Mucosa of stomach (tissue), 1 donor: ENCODE data around the gene PLCB1.

Source experiments
- H3K27me3 ChIP-seq: one replicate; pipeline ENCODE4 v1.7.0; 2013; ENCODE audit warnings: mild to moderate bottlenecking, low read length; ENCODE audit not compliant: control insufficient read depth, insufficient read depth
- H3K36me3 ChIP-seq: one replicate; pipeline ENCODE4 v1.7.0; 2013; ENCODE audit warnings: low read length; ENCODE audit not compliant: control insufficient read depth, insufficient read depth
- H3K4me1 ChIP-seq: one replicate; pipeline ENCODE4 v1.7.0; 2013; ENCODE audit warnings: mild to moderate bottlenecking, low read length; ENCODE audit not compliant: control insufficient read depth, insufficient read depth
- H3K4me3 ChIP-seq: one replicate; pipeline ENCODE4 v1.7.0; 2013; ENCODE audit warnings: low read length
- H3K9ac ChIP-seq: one replicate; pipeline ENCODE4 v1.7.0; 2013; ENCODE audit warnings: mild to moderate bottlenecking, low read length, moderate library complexity
- H3K9me3 ChIP-seq: one replicate; pipeline ENCODE4 v1.7.0; 2013; ENCODE audit warnings: mild to moderate bottlenecking, low read length, moderate library complexity; ENCODE audit not compliant: control insufficient read depth
- donor health status: Pancreatic carcinoma.

Gene PLCB1

GRCh38 chr20:8711501-8711900 is 579.4 kb downstream of the PLCB1 start:
- Histone ChIP-seq H3K36me3 (no peaks in the 10 kb centered on the region), H3K4me3 (no peak overlapping the region), H3K27me3 (no peaks in the 10 kb centered on the region), H3K9me3 (no peaks in the 10 kb centered on the region), H3K4me1 (no peaks in the 10 kb centered on the region), H3K9ac (no peak overlapping the region)

- no peaks in the 10 kb centered on the region for H3K4me1 ChIP-seq
- no peak overlapping the region for H3K4me3 ChIP-seq
- H3K36me3 ChIP-seq, result no peaks in the 10 kb centered on the region
- no peaks in the 10 kb centered on the region for H3K27me3 ChIP-seq
- no peak overlapping the region for H3K9ac ChIP-seq
- H3K9me3 ChIP-seq, result no peaks in the 10 kb centered on the region
Observed at GRCh38 chr20:8714206-8714605, 582.1 kb downstream of the PLCB1 start.

DNA sequence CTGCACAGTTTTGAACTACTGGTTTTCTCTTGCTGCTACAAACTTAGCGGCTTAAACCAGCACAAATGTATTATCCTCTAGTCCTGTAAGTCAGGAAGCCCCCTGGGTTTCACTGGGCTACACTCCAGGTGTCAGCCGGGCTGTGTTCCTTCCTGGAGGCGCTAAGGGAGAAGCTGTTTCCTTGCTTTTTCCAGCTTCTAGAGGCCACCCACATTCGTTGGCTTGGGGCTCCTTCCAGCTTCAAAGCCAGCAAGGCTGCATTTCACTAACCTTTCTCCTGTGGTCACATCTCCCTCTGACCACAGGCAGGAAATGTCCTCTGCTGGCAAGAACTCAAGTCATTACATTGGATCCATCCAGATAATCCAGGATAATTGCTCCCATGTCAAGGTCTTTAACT is 586.2 kb downstream of the PLCB1 start:
- Histone ChIP-seq H3K36me3 (no peaks in the 10 kb centered on the region), H3K4me3 (no peak overlapping the region), H3K9me3 (no peaks in the 10 kb centered on the region), H3K4me1 (no peaks in the 10 kb centered on the region), H3K27me3 (no peaks in the 10 kb centered on the region), H3K9ac (no peak overlapping the region)

DNA sequence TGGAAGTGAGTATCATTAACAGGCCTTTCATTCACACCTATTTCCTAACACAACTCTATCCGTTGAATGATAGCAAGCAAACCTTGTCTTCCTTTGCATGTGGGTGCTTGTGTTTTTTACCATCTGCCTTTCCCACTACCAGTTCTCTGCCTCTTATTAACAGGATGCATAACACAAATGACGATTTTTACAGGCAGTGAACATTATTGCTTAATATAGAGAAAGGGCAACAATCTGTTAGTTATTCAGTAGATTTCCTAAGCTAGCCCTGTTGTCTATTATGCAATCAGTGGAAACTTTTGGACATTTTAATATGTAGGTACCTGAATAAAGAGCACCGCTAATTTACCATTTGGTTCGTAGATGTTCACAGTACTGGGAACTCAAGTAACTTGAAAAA is 588.0 kb downstream of the PLCB1 start:
- no peaks in the 10 kb centered on the region for H3K27me3 ChIP-seq
- no peaks in the 10 kb centered on the region for H3K9me3 ChIP-seq
- H3K4me3 ChIP-seq, result no peak overlapping the region
- no peaks in the 10 kb centered on the region for H3K4me1 ChIP-seq
- H3K36me3 ChIP-seq, result no peaks in the 10 kb centered on the region
- no peak overlapping the region for H3K9ac ChIP-seq

- Histone ChIP-seq H3K9me3 (no peaks in the 10 kb centered on the region), H3K4me1 (no peaks in the 10 kb centered on the region)
Observed at GRCh38 chr20:8721098-8721497, 589.0 kb downstream of the PLCB1 start.

DNA sequence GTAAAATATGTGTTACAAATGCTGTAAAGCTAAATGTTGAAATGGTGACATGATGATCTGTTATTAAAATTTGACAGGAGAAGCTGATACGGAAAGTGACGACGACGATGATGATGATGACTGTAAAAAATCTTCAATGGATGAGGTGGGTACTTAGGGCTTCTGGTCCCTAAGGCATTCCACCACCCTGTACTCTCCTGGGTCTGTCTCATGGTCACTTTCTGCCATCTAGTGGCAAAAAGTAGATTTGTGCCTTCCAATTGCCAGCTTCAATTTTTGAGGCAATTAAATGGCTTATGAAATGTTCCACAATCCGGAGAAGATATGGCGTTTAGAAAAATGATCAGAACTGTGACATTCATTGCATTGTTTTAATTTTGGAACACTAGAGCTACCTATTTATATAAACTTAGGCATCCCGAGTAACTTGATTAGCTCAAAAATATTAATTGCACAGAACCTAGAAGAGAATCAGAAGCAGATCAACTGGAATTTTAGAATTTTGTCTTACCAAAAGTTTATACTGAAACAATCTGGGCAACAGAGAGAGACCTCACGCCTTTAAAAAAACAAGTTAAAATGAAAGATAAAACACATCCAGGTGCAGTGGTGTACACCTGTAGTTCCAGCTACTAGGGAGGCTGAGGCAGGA is 590.3 kb downstream of the PLCB1 start:
- Histone ChIP-seq H3K36me3 (no peaks in the 10 kb centered on the region), H3K4me1 (no peaks in the 10 kb centered on the region), H3K27me3 (no peaks in the 10 kb centered on the region), H3K4me3 (no peak overlapping the region), H3K9me3 (no peaks in the 10 kb centered on the region), H3K9ac (no peak overlapping the region)

More at GRCh38 chr20:8721098-8721497, 589.0 kb downstream of the PLCB1 start:
- Histone ChIP-seq H3K4me3 (no peak overlapping the region), H3K9ac (no peak overlapping the region), H3K36me3 (no peaks in the 10 kb centered on the region), H3K27me3 (no peaks in the 10 kb centered on the region)

DNA sequence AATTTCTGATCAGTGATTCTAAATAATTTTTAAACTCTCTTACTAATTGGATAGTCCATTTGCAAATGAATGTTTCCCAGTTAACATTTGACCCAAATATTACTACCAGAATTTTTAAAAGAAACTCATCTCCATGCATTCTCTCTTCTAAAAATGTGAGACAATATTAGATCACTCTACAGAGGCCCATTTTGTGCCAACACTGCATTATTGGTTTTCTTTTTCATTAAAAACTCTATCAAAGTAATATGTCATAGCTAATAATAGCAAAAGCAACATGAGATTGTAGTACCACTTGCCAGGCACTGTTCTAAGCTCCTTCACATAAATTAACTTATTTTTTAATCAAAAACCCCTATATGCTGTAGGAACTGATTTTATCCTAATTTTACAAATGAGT is 591.2 kb downstream of the PLCB1 start:
- H3K9ac ChIP-seq, result no peak overlapping the region
- H3K27me3 ChIP-seq, result no peaks in the 10 kb centered on the region
- no peaks in the 10 kb centered on the region for H3K4me1 ChIP-seq
- no peak overlapping the region for H3K4me3 ChIP-seq
- no peaks in the 10 kb centered on the region for H3K36me3 ChIP-seq
- H3K9me3 ChIP-seq, result no peaks in the 10 kb centered on the region

GRCh38 chr20:8724884-8725283 is 592.8 kb downstream of the PLCB1 start:
- H3K36me3 ChIP-seq, result no peaks in the 10 kb centered on the region
- H3K4me3 ChIP-seq, result no peak overlapping the region
- H3K4me1 ChIP-seq, result no peaks in the 10 kb centered on the region
- H3K9me3 ChIP-seq, result no peaks in the 10 kb centered on the region
- no peak overlapping the region for H3K9ac ChIP-seq
- H3K27me3 ChIP-seq, result no peaks in the 10 kb centered on the region

DNA sequence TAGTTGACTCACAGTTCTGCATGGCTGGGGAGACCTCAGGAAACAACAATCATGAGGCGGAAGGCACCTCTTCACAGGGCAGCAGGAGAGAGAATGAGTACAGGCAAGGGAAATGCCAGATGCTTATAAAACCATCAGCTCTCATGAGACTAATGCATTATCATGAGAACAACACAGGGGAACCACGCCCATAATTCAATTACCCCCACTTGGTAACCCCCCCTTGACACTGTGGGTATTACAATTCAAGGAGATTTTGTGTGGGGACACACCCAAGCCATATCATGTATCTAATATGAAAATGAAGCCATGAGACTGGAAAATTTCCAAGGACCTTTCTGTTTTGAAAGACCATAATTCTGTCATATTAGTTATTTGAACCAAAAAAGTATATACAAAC is 594.4 kb downstream of the PLCB1 start:
- Histone ChIP-seq H3K9me3 (no peaks in the 10 kb centered on the region), H3K9ac (no peak overlapping the region), H3K27me3 (no peaks in the 10 kb centered on the region), H3K36me3 (no peaks in the 10 kb centered on the region), H3K4me1 (no peaks in the 10 kb centered on the region), H3K4me3 (no peak overlapping the region)

DNA sequence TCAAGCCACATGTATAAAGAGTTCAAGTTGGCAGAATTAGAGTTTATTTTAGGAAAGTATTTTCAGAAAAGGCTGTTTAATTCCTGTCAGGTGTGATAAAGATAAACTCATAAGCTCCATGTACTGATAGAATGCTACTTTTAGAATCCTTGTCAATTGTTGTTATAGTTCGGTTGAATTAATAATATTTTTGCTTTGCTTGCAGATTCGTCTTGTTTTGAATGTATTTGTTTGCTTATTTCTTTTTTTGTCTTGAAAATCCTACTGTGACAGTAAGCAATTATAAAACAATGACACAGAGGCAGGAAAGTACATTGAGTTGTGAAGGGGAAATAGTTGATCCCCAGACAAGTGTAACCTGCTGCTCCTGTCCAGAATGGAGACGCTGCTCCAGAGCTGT is 602.9 kb downstream of the PLCB1 start:
- H3K9me3 ChIP-seq, result no peaks in the 10 kb centered on the region
- no peaks in the 10 kb centered on the region for H3K27me3 ChIP-seq
- no peaks in the 10 kb centered on the region for H3K36me3 ChIP-seq
- H3K4me3 ChIP-seq, result no peak overlapping the region
- no peaks in the 10 kb centered on the region for H3K4me1 ChIP-seq
- H3K9ac ChIP-seq, result no peak overlapping the region

- Histone ChIP-seq H3K36me3 (no peaks in the 10 kb centered on the region), H3K9me3 (no peaks in the 10 kb centered on the region), H3K9ac (no peak overlapping the region), H3K27me3 (no peaks in the 10 kb centered on the region), H3K4me3 (no peak overlapping the region), H3K4me1 (no peaks in the 10 kb centered on the region)
Observed at GRCh38 chr20:8735674-8736073, 603.6 kb downstream of the PLCB1 start.

DNA sequence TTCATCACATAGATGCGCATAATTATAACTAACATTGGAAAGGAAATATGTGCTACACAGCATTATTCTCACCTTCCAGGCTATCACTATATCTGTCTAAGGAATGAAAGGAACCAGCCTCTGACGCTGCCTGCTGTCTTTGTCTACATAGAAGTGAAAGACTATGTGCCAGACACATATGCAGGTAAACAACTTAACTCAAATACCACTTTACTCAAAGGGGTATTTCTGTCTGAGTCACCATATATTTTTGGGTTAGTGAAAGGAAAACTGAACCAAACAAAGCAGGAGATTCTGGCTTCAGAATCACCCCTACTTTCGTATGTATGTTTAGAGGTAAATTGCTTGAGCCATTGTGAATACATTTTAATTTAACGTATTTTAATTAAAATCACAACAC is 608.2 kb downstream of the PLCB1 start:
- no peaks in the 10 kb centered on the region for H3K27me3 ChIP-seq
- H3K36me3 ChIP-seq, result no peaks in the 10 kb centered on the region
- H3K9ac ChIP-seq, result no peak overlapping the region

DNA sequence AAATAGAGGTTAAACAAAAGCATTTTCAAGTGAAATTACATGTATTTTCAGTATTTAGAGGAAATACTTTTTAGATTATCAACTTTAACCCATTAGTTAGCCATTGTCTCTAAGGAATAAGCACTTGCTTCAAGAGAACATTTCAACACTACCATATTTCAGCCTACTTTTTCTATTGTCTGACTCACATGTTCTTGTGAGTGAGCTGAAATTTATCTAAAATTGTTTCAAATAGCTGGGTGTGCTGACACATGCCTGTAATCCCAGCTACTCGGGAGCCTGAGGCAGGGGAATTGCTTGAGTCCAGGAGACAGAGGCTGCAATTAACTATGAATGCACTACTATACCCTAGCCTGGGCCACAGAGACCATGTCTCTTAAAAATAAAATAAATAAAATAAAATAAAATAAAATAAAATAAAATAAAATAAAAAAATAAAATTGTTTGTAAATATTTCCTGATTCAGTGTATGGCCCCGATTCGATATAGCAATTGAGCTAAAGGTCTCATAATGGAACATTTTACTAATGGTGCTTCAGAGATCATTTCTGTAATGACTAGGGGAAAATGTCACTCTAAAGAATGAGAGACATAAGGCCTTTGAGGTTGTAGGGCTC is 612.3 kb downstream of the PLCB1 start:
- Histone ChIP-seq H3K4me3 (no peak overlapping the region), H3K36me3 (no peaks in the 10 kb centered on the region), H3K9ac (no peak overlapping the region), H3K4me1 (no peaks in the 10 kb centered on the region), H3K9me3 (no peaks in the 10 kb centered on the region), H3K27me3 (no peaks in the 10 kb centered on the region)

More for the DNA sequence above, 608.2 kb downstream of the PLCB1 start:
- H3K4me1 ChIP-seq, result no peaks in the 10 kb centered on the region
- H3K4me3 ChIP-seq, result no peak overlapping the region
- no peaks in the 10 kb centered on the region for H3K9me3 ChIP-seq
